ENCODE results near the gene KSR1.

KSR1 gene

DNA sequence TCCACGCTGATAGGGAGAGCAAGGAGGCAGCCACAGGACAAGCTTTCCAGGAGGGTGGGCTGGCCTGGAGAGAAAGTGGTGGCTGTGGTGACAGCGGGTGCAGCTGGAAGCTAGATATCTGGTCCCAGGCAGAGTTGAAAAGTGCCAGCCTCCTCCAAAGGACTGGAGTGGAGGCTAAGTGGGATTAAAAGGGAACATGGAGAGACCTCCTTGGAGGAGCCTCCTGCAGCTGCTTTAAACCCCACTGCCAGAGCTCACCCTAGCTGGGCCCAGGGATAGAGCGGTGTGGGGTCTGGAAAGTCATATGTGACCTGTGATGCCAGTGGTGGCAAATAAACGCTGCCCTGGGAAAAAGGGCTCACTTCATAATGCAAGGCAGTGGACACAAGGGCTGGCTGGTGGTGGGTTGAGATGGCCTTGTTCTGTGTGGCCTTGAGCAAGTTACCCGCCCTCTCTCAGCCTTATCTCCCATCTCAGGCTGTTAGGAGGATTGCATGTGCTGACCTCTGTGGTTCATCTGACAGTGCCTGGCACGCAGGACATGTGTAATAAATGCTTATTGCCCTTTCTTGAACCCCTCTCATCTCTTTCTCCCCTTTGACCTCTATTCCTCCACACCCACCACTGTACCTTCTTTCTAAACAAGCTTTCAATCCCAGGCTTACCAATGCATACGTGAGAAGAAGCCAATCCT lies 113.8 kb downstream of the KSR1 start:
- DNase-seq (ENCODE audit: low read depth), result no peak

DNA sequence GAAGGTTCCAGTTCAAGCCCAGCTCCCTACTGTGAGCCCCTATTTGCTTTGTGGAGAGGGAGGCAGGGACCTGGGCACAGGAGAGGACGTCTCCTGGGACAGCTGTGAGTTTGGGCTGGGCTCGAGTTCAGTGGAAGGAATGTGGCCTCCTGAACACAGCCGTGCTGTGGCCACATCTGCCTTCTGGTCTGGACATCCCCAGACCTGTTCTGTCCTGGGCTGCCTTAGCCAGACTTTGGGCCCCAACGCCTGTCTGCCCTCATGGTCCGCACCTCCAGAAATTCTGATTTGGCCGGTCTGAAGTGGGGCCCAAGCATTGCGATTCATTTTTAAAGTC lies 114.3 kb downstream of the KSR1 start:
- no peak for DNase-seq (ENCODE audit: low read depth)

DNA sequence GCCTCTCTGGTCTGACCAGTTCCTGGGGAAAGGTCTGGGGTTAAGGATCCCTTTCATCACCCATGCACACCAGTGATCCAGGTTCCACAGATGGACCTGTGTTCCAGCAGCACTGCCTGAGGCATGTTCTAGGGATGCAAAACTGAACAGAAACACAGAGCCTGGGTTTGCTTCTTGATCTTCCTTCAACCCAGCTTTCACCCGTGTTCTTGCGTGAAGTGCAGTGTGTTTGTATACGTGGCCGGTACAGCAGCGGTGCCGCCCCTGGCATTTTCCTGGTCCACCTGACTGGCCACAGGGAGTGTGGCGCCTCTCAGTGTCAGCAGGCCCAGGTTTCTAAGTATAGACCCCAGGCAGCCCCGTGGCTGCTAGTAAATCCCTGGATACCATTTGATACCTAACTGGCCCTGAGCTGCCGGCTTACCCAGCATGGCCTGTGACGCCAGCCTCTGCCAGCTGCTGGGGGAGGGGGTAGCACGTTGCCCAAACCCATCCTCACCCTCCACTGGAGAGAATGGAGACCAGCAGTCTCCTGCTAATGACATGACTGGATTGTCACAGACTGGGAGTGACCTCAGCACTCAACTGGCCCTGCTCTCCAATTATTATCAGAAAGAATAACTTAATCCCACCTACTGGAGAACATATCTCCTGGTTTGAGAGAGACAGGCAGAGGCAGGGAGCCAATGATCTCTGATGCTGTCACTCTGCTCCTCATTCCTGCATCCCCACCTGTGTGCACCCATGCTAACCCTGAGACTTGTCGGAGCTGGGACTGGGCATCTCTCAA lies 115.5 kb downstream of the KSR1 start:
- no peak for DNase-seq (ENCODE audit: low read depth)

DNA sequence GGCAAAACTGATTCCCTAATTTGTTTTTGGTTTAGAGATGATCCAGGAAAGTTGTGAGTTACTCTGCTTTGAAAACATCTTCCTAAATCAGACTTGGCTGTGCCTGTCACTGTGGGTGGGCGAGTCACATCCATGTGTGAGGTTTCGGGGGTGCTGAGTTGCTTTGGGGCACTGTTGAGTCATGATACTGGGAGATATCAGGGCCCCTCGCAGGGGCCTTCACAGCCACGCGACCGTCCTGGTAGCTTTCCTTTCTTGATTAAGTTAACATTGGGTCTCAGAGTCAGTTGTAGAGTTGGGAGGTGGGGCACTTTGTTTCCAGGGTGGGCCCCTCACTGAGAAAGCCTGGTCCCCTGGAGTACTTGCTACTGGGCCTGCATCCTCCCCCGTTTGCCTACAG lies 116.4 kb downstream of the KSR1 start:
- peak; percentile 33 for DNase-seq (ENCODE audit: low read depth)

DNA sequence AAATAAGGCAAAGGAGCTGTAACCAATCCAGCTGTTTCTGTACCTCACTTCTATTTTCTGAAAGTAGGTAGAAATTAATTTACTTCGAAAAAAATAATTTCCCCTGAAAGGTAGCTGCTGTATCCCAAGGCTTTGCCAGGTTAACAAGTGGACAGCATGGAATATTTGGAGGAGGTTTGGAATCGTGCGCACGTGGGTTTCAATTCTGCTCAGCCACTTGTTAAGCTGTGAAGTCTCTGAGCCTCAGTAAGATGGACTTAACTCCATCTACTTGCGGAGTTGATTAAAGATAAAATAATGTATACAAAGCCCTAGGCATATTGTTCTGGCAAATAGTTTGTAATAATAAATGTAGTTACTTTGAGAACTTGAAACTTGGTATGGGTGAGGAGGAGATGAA lies 117.3 kb downstream of the KSR1 start:
- no peak for DNase-seq (ENCODE audit: low read depth)

DNA sequence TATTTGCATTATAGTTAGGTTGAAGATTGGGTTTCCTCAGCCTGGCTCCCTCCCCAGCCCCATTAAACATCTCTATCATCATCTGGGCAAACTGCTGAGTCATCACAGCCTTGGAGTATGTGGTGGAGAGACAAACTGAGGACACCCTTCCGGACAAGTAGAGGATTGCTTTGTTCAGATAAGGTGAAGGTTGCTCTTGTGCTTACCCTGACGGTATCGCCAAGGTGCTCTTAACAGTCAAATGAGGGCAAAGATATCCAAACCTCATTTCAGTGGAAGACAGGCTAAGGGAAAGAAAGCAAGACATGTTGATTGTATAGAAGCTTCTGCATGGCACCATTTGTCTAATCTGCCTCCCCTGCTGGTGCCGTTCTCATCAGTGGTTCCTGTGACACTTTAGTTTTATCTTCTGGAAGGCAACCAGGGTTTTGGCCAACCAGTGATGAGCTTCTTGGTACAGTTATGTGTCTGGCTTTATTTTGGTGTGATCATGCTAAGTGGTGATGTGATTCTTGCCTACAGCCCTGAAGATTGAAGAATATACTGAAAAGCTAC lies 117.8 kb downstream of the KSR1 start:
- no peak for DNase-seq (ENCODE audit: low read depth)

DNA sequence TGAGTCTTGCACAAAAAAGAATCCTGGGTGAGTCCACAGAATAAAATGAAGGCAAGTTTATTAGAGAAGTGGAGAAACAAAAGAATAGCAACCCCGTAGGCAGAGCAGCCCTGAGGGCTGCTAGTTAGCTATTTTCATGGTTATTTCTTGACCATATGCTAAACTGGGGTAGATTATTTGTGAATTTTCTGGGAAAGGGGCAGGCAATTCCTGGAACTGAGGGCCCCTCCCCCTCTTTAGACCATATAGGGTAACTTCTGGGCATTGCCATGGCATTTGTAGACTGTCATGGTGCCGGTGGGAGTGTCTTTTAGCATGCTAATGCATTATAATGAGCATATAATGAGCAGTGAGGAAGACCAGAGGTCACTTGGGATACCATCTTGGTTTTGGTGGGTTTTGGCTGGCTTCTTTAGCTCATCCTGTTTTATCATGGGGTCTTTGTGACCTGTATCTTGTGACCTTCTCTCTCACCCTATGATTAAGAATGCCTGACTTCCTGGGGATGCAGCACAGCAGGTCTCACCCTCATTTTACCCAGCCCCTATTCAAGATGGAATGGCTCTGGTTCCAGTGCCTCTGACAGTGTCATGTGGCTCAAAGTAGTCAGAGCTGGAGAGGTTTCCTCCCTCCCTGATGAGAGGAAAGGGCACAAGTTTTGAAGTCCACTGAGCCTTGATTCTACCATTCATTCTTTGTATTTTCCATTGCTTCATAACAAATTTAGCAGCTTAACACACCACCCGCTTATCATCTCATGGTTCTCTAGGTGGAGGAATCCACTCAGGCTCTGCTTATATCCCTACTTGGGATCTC lies 119.1 kb downstream of the KSR1 start:
- no peak for DNase-seq (ENCODE audit: low read depth)

DNA sequence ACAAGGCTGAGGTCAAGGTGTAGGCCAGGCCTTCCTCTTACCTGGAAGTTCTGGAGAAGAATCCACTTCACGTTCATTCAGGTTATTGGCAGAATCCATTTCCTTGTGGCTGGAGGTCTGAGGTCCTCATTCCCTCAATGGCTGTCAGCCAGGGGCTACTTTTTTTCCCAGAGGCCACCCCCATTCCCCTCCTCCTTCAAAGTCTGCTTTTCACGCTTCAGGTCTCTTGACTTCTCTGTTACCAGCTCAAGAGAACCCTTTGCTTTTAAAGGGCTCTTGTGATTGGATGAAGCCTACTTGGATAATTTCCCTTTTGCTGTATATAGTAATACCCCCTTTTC lies 119.6 kb downstream of the KSR1 start:
- DNase-seq (ENCODE audit: low read depth), result no peak

DNA sequence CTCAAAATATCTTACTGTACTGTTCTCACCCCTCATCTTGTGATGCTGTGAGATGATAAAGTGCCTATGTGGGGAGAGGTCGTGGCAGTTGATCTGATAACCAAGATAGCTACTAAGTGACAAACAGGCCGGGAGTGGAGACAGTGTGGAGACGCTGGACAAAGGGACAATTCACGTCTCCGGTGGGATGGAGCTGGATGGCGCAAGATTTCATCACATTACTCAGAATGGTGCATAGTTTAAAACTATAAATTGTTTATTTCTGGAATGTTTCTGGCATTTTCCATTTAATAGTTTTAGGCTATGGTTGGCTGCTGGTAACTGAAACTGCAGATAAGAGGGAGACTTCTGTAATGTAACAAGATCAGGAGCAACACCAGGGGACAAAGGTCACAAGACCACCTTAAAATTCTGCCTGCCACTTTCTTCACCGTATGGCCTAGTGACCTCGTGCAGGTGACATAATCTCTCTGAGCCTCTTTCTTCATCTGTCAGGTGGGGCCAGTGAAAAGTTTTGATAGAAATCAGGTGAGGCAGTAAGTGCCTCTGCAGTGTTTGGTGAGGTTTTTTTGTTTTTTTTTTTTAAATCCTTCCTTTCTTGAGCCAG lies 120.3 kb downstream of the KSR1 start:
- no peak for DNase-seq (ENCODE audit: low read depth)

DNA sequence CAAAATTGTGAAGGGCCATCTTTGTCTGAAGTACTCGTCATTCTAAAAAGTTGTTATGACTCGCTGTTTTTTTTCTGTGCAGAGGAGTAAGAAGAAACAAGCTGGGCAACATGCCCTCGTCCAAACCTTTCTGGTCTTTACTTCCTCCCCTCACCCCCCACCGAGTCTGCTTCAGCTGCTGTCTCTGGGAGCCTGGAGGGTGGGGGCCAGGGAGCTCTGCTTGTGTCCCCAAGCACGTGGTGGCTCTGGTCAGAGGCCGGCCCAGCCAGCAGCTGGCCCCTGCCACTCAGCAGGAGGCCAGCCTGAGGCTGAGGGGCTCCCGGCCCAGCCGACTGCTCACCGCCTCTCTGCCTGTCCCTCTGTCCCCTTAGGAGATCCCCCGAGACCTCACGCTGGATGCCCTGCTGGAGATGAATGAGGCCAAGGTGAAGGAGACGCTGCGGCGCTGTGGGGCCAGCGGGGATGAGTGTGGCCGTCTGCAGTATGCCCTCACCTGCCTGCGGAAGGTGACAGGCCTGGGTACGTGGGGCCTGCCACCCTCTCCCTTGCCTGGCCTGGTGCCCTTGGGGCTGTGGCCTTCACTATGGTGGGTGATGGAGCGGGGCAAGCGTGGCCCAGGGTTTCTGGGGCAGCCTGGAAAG lies 121.0 kb downstream of the KSR1 start:
- DNase-seq (ENCODE audit: low read depth), result no peak

DNA sequence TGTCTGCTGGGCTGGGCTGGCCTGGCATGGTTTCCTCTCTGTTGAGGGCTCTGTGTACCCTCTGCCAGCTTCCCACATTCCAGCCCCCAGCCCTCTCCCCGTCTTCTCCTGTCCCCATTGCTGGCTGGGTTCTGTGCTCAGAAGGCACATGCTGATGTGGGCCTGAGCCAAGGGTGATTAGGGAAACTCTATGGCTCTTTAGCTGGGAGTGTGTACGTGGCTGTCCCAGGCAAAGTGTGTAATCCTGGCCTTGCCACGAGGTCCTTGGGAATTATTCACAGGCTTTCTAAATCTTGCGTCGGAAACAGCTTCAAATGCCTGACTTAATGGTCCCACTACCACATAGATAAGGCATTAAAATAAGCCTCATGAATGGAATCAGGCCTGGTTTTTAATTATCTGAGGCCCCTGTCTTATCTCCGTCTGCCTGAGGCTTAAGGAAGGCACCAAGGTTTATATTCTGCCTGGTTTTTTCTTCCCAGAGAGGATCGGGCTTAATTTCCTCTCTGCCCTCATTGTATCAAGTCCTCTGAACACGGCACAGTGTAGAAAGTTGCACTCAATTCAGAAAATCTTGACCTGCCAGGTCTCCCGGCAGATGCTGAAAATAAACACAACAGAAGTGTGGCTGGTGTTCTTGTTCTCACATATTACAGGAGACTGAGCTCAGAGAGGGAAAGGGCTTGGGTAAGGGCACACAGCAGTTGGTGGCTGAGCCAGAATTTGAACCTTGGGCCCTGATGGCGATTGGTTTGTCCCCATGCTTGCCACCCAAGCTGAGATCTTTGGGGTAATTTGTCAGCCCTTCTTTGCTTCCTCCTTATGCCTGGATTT lies 121.9 kb downstream of the KSR1 start:
- DNase-seq (ENCODE audit: low read depth), result no peak

DNA sequence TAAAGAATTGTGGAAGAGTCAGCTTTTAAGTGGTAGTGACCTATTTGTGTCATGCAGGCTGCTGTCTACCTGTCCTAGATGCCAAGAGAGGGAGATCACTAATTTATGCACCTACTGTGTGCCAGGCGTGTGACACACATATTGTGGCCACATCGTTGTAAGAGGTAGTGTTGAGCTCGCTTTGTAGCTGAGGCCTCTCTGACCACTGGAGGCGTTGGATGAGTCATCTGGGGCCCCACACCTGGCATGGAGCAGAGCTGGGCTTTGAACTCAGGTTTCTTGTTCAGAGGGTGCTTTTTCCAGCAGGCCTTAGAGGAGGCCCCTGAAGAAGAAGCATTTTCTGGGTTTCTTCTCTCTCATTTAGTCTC lies 122.5 kb downstream of the KSR1 start:
- no peak for DNase-seq (ENCODE audit: low read depth)

DNA sequence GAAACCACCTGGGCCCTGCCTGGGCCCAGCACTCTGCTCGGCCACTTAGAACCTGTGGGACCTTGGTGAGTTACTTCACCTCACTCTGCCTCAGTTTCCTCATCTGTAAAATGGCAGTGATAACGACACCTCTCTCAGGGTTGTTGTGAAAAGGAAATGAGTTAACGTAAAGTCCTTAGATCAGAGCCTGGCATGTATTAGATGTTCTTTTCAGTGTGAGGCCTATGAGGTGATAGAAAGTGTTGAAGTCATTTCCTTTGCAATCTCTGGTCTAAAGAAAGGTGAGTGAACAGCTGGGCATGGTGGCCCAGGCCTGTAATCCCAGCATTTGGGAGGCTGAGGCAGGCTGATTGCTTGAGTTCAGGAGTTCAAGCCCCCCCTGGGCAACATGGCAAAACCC lies 123.1 kb downstream of the KSR1 start:
- no peak for DNase-seq (ENCODE audit: low read depth)

DNA sequence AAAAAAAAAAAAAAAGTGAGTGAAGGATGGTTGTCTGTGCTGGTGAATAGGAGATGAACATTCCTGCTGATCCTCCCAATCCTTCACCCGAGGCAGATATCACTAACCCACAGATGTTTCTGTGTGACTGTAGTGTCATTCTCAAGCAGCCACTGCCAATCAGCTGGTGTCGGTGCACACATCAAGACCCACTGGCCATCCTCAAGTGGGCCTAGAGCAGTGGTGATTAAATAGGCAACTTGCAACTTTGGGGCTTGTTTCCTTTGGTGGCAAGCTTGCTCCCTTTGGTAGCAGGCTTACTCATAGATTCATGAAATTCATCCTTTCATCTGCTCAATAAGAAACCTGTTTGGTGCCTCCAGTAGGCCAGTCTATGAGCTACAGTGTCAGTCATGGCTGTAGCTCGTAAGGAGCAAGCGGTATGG lies 123.7 kb downstream of the KSR1 start:
- DNase-seq (ENCODE audit: low read depth), result no peak

DNA sequence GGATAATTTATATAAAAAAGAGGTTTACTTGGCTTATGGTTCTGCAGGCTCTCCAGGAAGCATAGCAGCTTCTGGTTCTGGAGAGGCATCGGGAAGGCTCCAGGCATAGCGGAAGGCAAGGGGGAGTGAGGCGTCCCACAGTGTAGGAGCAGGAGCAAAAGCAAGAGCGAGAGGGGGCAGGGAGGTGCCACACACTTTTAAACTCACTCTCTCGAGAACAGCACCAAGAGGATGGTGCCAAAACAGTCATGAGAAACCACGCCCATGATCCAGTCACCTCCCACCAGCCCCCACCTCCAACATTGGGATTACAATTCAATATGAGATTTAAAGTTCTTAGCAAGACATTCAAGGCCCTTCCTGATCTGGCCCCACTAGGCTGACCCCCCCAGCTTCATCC lies 124.8 kb downstream of the KSR1 start:
- DNase-seq (ENCODE audit: low read depth), result no peak

DNA sequence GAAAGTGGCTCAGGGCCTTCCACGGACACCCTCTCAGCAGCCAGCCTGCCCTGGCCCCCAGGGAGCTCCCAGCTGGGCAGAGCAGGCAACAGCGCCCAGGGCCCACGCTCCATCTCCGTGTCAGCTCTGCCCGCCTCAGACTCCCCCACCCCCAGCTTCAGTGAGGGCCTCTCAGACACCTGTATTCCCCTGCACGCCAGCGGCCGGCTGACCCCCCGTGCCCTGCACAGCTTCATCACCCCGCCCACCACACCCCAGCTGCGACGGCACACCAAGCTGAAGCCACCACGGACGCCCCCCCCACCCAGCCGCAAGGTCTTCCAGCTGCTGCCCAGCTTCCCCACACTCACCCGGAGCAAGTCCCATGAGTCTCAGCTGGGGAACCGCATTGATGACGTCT lies 126.4 kb downstream of the KSR1 start:
- DNase-seq (ENCODE audit: low read depth), result no peak

DNA sequence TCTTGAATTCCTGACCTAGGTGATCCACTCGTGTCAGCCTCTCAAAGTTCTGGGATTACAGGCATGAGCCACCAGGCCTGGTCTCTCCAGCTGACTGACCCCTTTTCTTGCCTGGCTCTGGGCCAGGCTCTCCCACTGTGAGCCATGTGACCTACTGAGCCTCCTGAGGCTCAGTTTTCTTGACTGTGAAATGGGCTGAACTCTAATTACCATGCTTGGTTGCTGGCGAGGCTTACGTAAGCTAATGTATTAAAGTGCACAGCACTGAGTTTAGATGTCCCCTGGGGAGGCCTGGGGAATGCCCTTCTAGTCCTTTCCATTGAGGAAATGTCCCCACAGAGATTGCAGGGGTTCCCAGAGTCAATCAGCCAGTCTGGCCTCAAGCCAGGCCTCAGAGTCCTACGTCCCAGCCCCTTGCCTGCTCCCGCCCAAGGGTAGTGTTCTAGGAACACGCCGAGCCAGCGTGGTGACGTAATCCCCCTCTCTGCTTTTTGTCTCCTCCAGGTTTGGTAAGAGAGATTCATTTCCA lies 129.0 kb downstream of the KSR1 start:
- no peak for DNase-seq (ENCODE audit: low read depth)

DNA sequence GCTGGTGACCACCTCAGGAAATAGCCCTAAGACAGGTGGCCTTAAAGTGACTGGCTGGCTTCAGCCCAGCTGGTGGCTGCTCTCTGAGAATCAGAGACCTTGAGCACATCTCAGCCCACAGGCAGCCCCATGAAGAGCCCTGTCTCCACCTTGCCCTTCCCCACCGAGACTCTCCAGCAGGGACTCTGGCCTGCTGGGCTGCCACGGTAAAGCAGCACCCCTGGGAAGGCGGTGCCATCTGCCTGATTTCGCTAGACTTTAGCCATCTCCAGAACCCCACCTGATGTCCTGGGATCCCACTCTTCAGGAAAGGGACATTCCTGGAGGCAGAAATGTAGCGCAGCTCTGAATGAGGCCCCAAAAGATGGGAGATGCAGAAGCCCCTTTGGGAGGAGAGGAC lies 129.5 kb downstream of the KSR1 start:
- no peak for DNase-seq (ENCODE audit: low read depth)

DNA sequence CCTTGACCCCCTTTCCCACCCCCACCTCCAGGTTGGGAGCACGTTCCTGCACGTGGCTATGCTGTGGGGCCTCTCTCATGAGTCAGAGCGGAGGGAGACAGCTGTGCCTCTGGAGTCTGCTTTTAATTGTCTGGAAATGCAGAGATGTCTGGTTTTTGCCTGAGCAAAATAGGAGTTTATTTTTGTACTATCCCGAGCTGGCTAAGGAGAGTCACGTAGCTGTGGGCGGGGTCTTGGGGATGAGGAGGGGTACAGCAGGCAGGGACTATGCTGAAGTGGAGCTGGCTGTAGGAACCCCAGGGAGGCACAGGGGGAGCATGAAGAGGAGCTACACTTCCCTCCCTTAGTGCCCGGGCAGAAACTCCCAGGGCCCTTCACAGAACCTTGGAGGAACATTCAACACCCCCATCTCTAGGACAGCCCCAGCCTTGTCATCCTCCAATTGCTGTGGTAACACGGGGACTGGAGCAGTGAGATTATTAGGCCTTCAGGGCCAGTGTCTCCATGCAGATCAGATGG lies 130.0 kb downstream of the KSR1 start:
- DNase-seq (ENCODE audit: low read depth), result no peak

DNA sequence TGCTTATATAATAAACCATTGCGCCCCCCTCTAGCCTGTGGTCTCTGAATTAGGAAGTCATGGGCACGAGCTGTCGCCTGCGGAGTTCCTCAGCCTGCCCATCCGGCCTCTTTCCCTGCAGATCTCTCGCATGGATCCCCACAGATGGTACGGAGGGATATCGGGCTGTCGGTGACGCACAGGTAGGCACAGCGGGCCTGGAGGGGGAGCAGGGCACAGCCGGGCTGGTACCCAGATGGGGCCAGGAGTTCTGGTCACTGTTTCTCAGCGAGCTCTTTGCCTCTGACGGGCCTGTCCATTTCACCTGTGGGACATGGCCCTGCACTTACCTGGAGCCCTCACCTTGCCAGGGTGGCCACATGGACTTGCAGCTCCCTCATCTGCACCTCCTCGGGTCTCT lies 132.1 kb downstream of the KSR1 start:
- DNase-seq (ENCODE audit: low read depth), result no peak

DNA sequence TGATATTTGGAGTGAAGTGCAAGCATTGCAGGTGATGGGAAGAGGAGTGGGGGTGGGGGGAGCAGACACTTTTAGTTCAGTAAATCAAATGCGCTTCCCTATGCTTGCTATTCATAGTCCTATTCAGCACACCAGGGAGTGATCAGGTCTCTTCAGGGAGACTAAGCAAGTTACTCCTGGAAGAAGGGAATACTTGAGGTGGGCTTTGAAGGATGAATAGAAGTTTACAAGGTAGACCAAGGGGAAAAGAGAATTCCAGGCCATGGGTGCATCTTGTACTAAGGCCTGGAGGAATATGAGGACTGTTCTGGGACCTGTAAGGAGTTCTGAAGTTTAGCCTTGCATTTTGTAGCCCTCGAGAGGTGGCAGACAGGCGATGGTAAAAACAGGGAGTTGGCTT lies 134.6 kb downstream of the KSR1 start:
- DNase-seq (ENCODE audit: low read depth), result no peak

Data from stimulated activated CD8-positive, alpha-beta memory T cell treated with anti-CD3 and anti-CD28 coated beads, Interleukin-15, amount 100 ng/mL, for 24 hours (primary cell).